OCI-LY3 (cell line): ENCODE data around the gene FNBP1L.

Experiments used
- H2AFZ ChIP-seq: fragments of 200-600, 300-600 bp; shearing (Covaris generic); 2 replicates; pipeline ENCODE4 v1.6.0; 2014; ENCODE audit warnings: antibody characterized with exemption, low read depth, low read length
- H3K27ac ChIP-seq: fragments of 200-600, 300-600 bp; sonication (generic); 2 replicates; pipeline ENCODE4 v1.5.1; 2014; ENCODE audit warnings: mild to moderate bottlenecking, low read length, moderate library complexity, mixed read lengths
- H3K27me3 ChIP-seq: fragments of 200-600, 300-600 bp; sonication (generic); 2 replicates; pipeline ENCODE4 v1.6.1; 2014; ENCODE audit warnings: low read depth, low read length, mixed read lengths
- H3K36me3 ChIP-seq: fragments of 200-600, 300-600 bp; sonication (generic); replicated peaks from 2 replicates; pipeline ENCODE3; 2014; ENCODE audit warnings: low read depth, low read length, mixed read lengths
- H3K4me1 ChIP-seq: fragments of 300-600, 200-600 bp; sonication (generic); 2 replicates; pipeline ENCODE4 v1.6.1; 2014; ENCODE audit warnings: low read length, mixed read lengths
- H3K4me2 ChIP-seq: fragments of 200-600, 300-600 bp; sonication (generic); 2 replicates; pipeline ENCODE4 v1.6.1; 2014; ENCODE audit warnings: low read length, mixed read lengths
- H3K4me3 ChIP-seq: fragments of 300-600, 200-600 bp; sonication (generic); 2 replicates; pipeline ENCODE4 v1.5.1; 2014; ENCODE audit warnings: antibody characterized with exemption, mild to moderate bottlenecking, low read length, moderate library complexity
- H3K79me2 ChIP-seq: fragments of 300-600, 200-600 bp; shearing (Covaris generic); 2 replicates; pipeline ENCODE4 v1.6.1; 2014; ENCODE audit warnings: mild to moderate bottlenecking, low read length, mixed read lengths
- H3K9ac ChIP-seq: fragments of 300-600, 200-600 bp; shearing (Covaris generic); 2 replicates; pipeline ENCODE4 v1.6.0; 2014; ENCODE audit warnings: mild to moderate bottlenecking, low read length, moderate library complexity
- H3K9me3 ChIP-seq: fragments of 200-600, 300-600 bp; shearing (Covaris generic); 2 replicates; pipeline ENCODE4 v1.6.1; 2014; ENCODE audit warnings: low read length, mixed read lengths; ENCODE audit not compliant: insufficient read depth
- H4K20me1 ChIP-seq: fragments of 200-600, 300-600 bp; sonication (generic); 2 replicates; pipeline ENCODE4 v1.6.1; 2016; ENCODE audit warnings: low read length, mixed read lengths; ENCODE audit not compliant: insufficient read depth
- CTCF ChIP-seq: fragments of 200-600, 300-600 bp; sonication (generic); IDR thresholded peaks from 2 replicates; pipeline ENCODE4 v1.5.1; 2014; ENCODE audit warnings: antibody characterized with exemption, low read length, low read depth
- EZH2phosphoT487 ChIP-seq: fragments of 200-600 bp; shearing (Covaris generic); IDR thresholded peaks from 2 replicates; pipeline ENCODE4 v1.6.1; 2018; ENCODE audit warnings: antibody characterized with exemption, mixed run types, low read depth

FNBP1L gene

GRCh38 chr1:93554883-93555872 is 107.3 kb downstream of the FNBP1L start:
- peaks cover 9% of the 10 kb centered on the region; the same call in 1 of the 2 replicates for H3K4me1 ChIP-seq
- H3K79me2 ChIP-seq, result no peaks in the 10 kb centered on the region
- no peak overlapping the region for H3K4me2 ChIP-seq
- no peaks in the 10 kb centered on the region for H3K9me3 ChIP-seq
- H3K27me3 ChIP-seq, result no peaks in the 10 kb centered on the region
- H3K4me3 ChIP-seq, result no peak overlapping the region
- no peak overlapping the region for H3K27ac ChIP-seq
- no peak for TF ChIP-seq CTCF
- no peak for TF ChIP-seq EZH2phosphoT487
- no peak overlapping the region for H3K9ac ChIP-seq
- no peak overlapping the region for H2AFZ ChIP-seq
- H4K20me1 ChIP-seq, result no peaks in the 10 kb centered on the region
- H3K36me3 ChIP-seq, result peaks cover 10% of the 10 kb centered on the region

GRCh38 chr1:93556291-93556690 is 108.4 kb downstream of the FNBP1L start:
- no peaks in the 10 kb centered on the region for H3K9me3 ChIP-seq
- H3K4me2 ChIP-seq, result no peak overlapping the region
- H3K36me3 ChIP-seq, result peaks cover 16% of the 10 kb centered on the region
- H2AFZ ChIP-seq, result no peak overlapping the region
- no peak overlapping the region for H3K27ac ChIP-seq
- H3K27me3 ChIP-seq, result no peaks in the 10 kb centered on the region
- H4K20me1 ChIP-seq, result no peaks in the 10 kb centered on the region
- no peaks in the 10 kb centered on the region for H3K79me2 ChIP-seq
- no peak overlapping the region for H3K9ac ChIP-seq
- no peak for TF ChIP-seq EZH2phosphoT487
- TF ChIP-seq CTCF, result no peak
- H3K4me3 ChIP-seq, result no peak overlapping the region
- H3K4me1 ChIP-seq, result peaks cover 9% of the 10 kb centered on the region; the same call in 1 of the 2 replicates

GRCh38 chr1:93559045-93559444 is 111.1 kb downstream of the FNBP1L start:
- Histone ChIP-seq H3K4me1 (peaks cover 9% of the 10 kb centered on the region; the same call in 1 of the 2 replicates), H3K9me3 (no peaks in the 10 kb centered on the region), H3K9ac (no peak overlapping the region), H3K4me3 (no peak overlapping the region), H2AFZ (no peak overlapping the region), H4K20me1 (no peaks in the 10 kb centered on the region), H3K36me3 (peaks cover 22% of the 10 kb centered on the region), H3K27me3 (no peaks in the 10 kb centered on the region), H3K27ac (no peak overlapping the region), H3K79me2 (no peaks in the 10 kb centered on the region), H3K4me2 (no peak overlapping the region)
- TF ChIP-seq EZH2phosphoT487 (no peak), CTCF (no peak)

- Histone ChIP-seq H3K27ac (no peak overlapping the region), H3K4me1 (peaks cover 9% of the 10 kb centered on the region; the same call in 1 of the 2 replicates), H3K27me3 (no peaks in the 10 kb centered on the region), H3K79me2 (no peaks in the 10 kb centered on the region), H3K9me3 (no peaks in the 10 kb centered on the region), H4K20me1 (no peaks in the 10 kb centered on the region), H3K36me3 (peaks cover 24% of the 10 kb centered on the region), H3K4me3 (no peak overlapping the region), H3K9ac (no peak overlapping the region), H3K4me2 (no peak overlapping the region), H2AFZ (no peak overlapping the region)
- TF ChIP-seq EZH2phosphoT487 (no peak), CTCF (no peak)
These were observed 111.8 kb downstream of the FNBP1L start for GRCh38 chr1:93559695-93560094.
